ENCODE results near the gene OR6B1.
"Not testable (repeated sequence)": the region's sequence is repeated elsewhere in the genome, so short reads cannot be mapped to it uniquely, and the experiment has no call there.

The OR6B1 gene

GRCh38 chr7:144006029-144006691 lies 6.0 kb downstream of the OR6B1 start:
- no peak for DNase-seq

DNA sequence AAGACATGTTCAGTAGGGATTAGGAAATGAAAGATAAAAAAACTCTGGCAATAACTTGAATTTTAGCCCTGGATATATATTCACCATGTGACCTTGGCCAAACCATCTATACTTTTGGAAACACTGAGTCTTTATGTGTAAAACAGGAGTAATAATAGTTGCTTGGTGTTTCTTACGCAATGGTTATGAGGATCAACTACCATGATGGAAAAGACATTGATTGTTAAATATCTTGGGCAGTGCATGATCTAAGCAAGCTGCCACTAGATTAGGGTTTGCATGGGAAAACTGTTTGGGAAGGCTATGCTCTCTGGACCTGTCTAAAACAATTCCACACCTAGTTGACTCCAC lies 6.5 kb downstream of the OR6B1 start:
- DNase-seq: no peak

- DNase-seq: no peak
Observed at GRCh38 chr7:144009361-144009760, 9.2 kb downstream of the OR6B1 start.

DNA sequence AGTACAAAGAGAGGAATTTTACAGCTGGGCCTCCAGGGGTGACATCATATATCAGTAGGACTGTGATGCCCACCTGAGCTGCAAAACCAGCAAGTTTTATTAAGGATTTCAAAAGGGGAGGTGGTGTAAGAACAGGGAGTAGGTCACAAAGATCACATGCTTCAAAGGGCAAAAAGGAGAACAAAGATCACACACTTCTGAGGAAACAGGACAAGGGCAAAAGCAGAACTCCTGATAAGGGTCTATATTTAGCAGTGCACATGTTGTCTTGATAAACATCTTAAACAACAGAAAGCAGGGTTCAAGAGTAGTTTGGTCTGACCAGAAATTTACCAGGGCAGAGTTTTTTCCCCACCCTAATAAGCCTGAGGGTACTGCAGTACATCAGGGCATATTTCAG lies 9.9 kb downstream of the OR6B1 start:
- DNase-seq: not testable (repeated sequence)

DNA sequence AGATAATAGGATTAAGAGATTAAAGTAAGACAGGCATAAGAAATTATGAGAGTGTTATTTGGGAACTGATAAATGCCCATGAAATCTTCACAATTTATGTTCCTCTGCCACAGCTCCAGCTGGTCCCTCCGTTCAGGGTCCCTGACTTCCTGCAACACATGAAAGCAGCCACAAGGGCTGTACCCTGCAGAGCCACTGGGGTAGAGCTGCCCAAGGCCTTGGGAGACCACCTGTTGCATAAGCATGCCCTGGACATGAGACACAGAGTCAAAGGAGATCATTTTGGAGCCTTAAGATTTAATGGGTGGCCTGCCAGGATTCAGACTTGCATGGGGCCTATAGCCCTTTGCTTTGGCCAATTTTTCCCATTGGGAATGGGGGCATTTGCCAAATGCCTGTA lies 10.7 kb downstream of the OR6B1 start:
- not testable (repeated sequence) for DNase-seq

DNA sequence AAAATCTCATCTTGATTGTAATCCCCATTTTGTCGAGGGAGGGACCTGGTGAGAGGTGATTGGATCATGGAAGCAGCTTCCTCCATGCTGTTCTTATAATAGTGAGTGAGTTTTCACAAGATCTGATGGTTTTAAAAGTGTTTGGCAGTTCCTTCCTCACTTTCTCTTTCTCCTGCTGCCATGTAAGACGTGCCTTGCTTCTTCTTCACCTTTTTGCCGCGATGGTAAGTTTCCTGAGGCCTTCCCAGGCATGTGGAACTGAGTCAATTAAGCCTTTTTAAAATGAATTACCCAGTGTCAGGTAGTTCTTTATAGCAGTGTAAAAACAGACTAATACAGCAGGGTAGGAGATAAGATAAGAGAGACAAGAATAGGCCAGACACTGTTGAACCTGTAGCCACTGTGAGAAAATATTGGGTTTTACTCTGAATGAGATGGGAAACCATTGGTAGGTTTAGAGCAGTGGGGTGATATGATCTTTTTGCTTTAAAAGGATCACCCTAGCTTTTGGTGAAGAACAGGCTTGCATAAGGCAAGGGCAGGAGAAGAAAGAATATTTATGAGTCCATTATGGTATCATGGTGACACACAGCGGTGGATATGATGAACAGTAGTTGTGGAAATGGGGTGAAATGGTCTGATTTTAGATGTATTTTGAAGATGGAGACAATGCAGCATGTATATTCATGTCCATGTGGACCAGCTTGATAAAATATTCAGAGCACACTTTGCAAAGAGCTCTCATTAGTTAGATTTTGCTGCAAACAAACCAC lies 11.5 kb downstream of the OR6B1 start:
- DNase-seq: no peak

DNA sequence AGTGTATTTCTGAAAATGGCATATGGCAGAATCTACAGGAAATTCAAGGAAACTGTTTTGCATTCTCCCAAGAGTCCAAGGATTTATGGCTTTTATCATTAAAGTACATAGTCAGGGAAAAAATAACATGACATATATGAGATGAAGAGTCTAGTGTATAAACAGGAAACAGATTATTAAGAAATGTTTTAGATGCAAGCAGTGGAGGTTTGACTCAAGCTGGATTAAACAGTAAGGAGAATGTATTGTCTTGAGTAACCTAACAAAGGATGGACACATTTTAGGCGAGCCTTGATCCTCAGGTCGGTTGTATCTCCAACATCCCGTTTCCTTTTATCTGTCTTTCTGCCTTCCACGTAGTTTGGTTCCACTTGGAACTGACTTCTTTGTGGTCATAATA lies 17.9 kb downstream of the OR6B1 start:
- DNase-seq: no peak

- no peak for DNase-seq
Observed at GRCh38 chr7:144019457-144019856, 19.3 kb downstream of the OR6B1 start.

DNA sequence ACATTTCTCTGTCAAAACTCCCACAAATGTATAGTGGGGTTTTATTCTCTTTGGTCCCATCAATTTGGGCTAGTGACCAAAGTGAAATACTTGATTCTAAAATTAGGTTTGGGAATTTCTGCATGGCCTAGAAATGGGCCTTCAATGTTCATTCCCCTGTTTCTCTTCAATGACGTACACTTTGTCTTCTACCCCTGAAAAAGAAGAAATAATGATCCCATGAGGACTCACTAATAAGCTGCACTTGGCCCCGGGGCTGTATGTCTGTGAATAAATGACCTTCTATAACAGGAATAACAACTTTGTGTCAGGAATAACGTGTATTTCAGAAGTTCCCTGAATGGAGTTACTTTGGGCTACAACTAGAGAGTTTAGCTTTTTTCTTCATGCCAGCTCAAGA lies 20.2 kb downstream of the OR6B1 start:
- no peak for DNase-seq

DNA sequence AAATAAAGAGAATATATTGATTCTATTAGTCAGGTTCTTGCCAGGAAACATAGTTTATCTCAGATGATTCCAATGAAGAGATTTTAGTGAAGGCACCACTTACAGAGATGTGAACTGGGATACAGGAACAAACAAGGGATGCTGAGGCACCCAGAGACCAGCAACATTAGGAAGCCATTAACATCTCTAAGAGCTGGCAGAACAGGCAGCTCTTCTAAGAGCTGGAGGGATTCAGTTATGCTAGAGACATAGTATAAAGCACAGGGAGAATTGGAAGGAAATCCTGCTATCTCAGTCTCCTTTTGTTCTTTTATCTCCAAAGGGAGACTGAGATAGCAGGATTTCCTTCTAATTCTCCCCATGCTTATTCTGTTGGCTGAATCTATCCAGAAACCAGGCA lies 22.0 kb downstream of the OR6B1 start:
- DNase-seq: no peak

- no peak for DNase-seq
Observed at GRCh38 chr7:144023171-144023827, 23.2 kb downstream of the OR6B1 start.

DNA sequence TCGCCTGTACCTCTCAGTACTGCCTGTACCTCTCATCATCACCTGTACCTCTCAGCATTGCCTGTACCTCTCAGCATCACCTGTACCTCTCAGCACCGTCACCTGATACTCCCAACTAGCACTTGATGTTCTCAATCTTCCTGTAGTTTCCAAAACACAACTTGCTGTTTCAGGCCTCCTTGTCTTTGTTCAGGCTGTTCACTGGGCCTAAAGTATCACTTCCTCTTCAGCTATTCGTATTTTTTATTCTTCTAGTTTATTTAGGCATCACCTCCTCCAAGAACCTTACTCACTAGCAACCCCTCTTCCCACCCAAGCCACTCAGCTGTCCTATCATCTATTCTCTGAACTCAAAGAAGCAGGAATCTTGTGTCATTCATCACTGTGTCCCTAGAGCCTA lies 24.1 kb downstream of the OR6B1 start:
- no peak for DNase-seq

DNA sequence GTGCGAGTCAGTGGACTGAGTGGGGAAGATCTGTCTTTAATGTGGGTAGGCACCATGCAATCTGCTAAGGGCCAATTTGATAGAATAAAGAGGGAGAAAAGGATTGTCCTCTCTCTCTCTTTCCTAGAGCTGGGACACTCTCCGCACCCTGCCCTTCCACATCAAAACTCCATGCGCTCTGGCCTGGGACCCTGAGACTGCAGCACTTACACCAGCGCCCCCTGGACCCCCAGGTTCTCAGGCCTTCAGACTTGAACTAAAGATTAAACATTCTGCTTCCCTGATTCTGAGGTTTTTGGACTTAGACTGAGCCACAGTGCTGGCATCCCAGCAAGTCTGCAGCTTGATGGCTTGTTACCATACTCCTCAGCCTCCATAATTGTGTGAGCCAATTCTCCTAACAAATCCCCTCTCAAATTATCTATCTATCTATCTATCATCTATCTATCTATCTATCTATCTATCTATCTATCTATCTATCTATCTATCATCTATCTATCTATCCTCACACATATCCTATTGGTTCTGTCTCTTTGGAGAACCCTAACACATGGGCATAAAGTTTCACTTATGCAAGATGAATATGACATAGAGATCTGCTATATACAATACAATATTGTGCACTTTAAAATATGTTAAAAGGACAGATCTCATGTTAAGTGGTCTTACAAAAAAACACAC lies 26.2 kb downstream of the OR6B1 start:
- DNase-seq: no peak

DNA sequence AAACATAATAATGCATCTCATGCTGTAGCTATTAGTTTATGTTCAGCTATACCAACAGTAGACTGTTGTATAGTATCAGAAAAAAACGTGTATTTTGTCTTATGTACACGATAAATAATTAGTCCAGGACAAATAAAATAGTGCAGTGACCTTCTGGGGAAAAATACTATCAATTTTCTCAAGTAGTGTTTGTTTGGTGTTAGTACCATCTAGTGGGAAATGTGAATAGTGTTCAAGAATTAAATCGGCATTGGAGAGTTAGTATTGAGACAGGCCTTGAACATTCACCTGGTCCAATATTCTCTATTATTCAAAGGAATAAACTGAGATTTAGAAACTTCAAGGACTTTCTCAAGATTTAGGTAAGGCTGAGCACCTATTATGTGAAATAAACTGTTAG lies 26.9 kb downstream of the OR6B1 start:
- no peak for DNase-seq

- DNase-seq: no peak
Observed at GRCh38 chr7:144027974-144028373, 27.9 kb downstream of the OR6B1 start.

DNA sequence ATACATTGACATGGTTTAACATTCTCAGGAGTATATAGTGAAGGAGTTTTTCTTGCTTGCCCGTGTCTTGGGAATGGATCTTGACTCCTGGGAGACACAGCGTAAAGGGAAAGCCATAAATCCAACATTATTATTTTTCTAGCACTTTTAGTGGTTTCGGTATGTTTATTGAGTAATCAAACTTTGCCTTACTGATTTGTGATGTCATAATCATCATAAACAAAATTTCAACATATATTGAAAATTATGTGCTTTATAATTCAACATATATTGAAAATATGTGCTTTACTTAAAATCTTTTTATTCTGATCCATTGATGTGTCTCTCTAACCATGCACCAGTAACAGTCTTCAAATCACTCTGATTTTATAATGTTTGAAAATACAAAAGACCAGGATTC lies 28.4 kb downstream of the OR6B1 start:
- no peak for DNase-seq

- no peak for DNase-seq
Observed at GRCh38 chr7:144032516-144032915, 32.4 kb downstream of the OR6B1 start.

DNA sequence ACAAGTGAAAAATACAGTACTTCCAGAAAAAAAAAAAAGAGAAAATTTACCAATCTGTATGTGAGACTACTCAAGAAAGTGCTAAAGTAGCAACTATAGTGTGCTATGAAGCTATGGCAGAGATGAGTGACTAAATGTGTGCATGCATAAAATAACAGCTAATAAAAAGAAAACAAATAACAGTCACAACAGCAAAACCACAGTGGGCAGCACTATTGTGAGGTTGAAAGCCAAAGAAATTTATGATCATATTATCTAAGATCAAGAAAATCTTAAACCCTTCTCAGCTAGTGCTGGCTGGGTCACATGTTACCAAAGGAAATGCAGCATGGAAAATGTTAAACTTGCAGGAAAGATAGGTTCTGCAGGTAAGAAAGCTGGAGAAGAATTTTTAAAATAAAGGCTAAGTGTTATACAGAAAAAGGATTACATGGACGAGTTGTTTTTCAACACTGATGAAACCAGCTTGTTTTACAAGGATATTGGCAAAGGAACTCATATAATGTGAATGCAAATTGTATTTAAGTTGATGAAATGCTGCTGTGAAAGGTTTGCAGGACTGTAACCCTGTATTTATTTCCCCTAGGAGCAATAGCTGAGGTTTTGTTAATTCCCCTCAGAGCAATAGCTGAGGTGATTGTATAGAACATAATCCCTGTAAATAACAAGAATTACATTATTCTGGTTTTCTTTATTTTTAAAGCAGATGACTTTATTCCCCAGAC lies 33.0 kb downstream of the OR6B1 start:
- DNase-seq: no peak

- DNase-seq: no peak
Observed at GRCh38 chr7:144035385-144035784, 35.3 kb downstream of the OR6B1 start.

- DNase-seq: no peak
Observed at GRCh38 chr7:144036302-144036885, 36.3 kb downstream of the OR6B1 start.

- DNase-seq: no peak
Observed at GRCh38 chr7:144037414-144038035, 37.4 kb downstream of the OR6B1 start.

GRCh38 chr7:144038887-144039286 lies 38.8 kb downstream of the OR6B1 start:
- no peak for DNase-seq
